Stimulated activated CD8-positive, alpha-beta memory T cell treated with anti-CD3 and anti-CD28 coated beads, Interleukin-4, amount 100 ng/mL, for 4 hours (primary cell): ENCODE data around the gene SUPT4H1.

Source experiments
- DNase-seq, 2 donors: peaks; one replicate each; pipeline ENCODE4 v3.0.0-alpha.2; 2020; ENCODE audit warnings: low read depth in 2 of 2, low spot score in 1 of 2

SUPT4H1 gene

DNA sequence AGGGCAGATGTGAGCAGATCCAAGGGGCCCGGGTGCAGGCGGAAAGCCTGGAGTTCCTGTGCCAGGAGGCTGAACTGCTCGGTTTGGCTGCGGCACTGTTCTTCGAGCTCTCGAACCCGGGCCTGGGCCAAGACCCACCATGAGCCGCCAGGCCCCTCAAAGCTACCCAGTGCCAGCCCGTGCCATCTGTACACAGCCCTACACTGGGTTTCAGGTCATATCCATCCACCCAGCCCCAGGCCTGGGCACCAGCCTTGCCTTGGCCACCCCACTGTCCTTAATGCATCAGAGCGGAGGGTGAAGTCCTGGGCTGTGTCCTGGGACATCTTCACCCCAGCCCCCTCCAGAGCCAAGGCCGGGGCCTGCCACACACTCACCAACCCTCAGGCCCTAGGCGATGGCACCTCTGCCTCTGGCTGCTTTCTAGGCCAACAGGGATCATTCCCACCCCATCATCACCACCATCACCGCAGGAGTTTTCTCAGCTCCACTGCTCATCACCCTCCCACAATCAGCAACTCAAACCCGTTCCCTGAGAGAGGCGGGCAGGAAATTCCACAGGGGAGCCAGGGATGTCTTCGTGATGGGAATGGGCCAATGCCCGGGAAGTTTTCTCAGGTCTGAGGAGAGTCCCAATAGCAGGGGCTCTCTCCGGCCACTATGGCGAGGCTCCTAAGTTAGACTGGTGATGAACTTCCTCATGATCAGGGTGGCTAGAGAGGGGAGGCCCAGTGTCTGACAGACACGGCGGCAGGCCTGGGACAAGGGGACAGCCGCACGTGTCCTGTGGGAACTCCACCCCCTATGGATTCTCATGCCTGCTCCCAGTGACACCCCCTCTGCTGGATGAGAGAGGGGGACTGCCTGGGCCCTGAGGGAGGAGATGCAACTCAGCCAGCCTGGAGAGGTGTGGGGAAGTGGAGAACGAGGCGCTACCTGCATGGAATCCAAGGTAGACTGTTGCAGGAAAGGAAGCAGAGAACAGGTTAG lies 32.5 kb downstream of the SUPT4H1 start:
- no peak for DNase-seq

GRCh38 chr17:58318627-58319172 lies 33.3 kb downstream of the SUPT4H1 start:
- no peak for DNase-seq

GRCh38 chr17:58318065-58318481 lies 33.9 kb downstream of the SUPT4H1 start:
- DNase-seq = no peak

DNA sequence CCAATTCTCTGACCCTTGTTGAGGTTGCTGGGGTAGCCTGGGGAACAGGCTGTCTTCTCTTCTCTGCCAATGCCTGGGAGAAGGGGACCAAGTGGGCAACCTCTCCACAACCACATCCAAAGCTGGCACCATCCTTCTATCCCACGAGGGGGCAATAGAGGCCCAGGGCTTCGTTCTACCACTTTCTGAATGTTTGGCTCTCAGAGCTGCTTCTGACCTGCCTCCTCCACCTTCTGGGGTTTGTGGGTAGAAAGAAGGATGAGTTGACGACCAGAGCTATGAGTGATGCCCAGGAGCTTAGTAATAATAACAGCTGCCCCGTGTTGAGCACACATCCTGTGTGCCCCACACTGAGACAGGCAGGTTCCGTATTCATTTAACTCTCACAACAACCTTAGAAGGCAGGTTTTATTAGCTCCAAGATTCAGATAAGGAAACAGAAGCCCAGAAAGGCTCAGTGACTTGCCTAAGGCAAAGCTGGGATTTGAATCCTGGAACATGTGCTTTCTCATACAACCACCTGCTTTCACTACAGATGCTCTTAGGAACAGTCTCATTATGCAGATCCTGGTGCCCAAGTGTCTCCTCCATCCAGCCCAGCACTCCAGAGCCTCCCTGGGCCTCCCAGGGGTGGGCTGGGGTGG lies 34.5 kb downstream of the SUPT4H1 start:
- DNase-seq = peak; percentile 49 to 60

- no peak for DNase-seq
Observed at GRCh38 chr17:58316260-58316960, 35.6 kb downstream of the SUPT4H1 start.

GRCh38 chr17:58315750-58316149 lies 36.3 kb downstream of the SUPT4H1 start:
- DNase-seq = no peak

DNA sequence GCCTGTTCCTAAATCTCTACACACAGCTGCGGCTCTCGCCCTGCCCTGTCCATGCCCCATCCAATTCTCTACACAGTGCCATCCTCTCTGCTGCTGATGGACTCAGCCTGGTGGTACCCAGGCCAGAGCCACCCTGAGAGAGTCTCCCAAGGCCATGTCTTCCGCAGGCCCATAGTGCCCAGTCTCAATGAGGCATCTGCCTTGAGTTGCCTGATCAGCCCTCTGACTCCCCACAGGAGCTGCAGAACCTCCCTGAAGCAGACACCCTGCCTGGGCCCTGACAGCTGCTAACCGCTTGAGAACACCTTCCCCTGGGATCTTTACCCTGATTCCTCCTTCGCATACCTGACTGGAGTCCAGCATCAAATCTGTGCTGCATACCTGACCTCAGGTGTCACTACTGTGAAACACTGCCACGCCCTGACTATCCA lies 36.7 kb downstream of the SUPT4H1 start:
- no peak for DNase-seq

- DNase-seq = no peak
Observed at GRCh38 chr17:58314706-58315015, 37.3 kb downstream of the SUPT4H1 start.

DNA sequence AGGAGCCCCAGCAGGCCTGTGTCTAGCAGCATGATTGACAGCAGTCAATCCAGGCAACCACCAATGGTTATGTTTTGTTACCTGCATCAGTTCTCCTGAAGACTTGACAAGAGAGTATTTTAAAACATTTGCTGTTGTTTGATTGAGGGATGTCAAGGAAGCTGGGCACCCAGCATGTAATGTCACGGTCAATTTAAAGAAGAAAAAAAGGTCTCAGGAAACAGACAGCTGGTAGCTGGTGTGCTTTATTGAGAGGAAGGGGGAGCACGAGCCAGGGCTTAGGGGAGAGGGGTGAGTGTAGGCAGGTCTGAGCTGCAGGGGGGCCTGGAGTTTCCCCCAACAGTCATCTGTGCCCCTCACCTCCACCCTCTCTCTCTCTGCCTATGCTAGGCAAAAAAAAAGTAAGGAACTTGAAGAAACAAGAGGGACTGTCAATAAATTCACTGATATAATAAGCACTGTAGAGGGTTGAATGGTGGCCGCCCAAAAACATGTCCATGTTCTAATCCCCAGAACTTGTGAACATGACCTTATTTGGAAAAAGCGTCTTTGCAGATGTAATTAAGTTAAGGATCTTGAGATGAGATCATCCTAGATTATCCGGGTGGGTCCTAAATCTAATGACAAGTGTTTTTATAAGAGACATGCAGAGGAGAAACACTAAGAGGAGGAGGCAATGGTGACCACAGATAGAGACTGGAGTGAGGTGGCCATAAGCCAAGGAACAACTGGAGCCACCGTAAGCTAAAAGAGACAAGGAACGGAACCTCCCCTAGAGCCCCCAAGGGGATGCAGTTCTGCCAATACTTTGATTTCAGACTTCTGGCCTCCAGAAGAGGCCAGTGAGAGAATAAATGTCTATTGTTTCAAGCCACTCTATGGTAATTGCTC lies 37.9 kb downstream of the SUPT4H1 start:
- no peak for DNase-seq

DNA sequence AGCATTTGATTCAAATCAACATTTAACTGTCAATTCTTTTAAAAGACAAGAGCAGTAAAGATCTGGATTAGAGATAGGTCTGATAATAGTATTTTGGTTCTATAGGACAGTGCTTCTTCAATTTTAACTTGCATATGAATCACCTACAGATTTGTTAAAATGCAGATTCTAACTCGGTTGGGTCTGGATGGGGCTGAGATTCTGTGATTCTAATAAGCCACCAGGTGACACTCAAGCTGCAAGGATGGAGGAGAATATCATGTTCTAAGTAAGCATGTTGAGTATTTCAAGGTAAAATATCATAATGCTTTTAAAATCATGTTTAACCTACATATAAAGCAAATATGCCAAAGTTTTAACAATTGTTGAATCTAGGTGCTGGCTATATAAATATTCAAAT lies 39.2 kb downstream of the SUPT4H1 start:
- DNase-seq = no peak

DNA sequence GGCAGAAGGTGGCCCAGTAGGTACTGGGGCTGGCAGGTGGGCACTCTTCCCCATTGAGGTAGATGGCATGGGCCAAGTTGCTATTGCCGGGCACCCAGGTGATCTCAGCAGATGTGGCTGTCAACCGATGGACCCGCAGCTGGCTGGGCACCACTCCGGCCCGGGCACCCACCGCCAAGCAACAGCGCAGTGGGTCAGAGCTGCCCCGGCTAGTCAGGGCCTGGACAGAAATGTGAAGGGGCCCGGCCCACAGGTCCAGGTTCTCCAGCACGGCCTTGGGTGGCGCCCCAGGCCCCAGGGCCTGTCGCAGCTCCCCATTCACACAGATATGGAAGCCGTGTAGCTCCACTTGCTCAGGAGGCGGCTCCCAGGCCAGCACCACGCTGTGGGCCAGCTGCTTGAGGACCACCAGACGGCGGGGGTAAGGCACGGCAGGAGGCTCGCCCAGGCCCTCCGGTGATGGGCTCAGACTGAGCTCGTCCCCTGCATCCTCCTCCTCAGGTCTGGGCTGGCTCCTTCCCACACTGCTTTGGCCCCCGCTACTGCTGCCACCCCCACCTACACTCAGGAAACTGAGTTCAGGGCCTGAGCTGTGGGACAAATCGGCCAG lies 39.9 kb downstream of the SUPT4H1 start:
- no peak for DNase-seq

GRCh38 chr17:58311429-58311894 lies 40.5 kb downstream of the SUPT4H1 start:
- no peak for DNase-seq

GRCh38 chr17:58310511-58311428 lies 41.2 kb downstream of the SUPT4H1 start:
- DNase-seq = no peak

DNA sequence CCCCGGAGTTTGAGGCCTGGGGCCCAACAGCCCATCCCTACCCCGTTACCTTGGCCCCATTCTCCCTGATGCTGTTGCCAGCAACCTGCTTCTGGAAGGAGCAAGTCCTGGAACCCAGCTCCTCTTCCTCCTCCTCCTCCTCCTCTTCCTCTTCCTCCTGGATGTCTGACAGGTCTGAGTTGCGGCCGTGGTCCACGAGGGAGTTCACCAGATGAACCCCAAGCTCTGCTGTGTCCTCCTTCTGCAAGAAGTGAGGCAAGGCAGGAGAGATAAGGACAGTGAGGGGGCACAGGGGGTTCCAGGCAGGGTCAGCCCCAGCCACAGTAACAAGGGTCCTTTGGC lies 42.1 kb downstream of the SUPT4H1 start:
- DNase-seq = no peak

- DNase-seq = no peak
Observed at GRCh38 chr17:58308985-58309917, 42.8 kb downstream of the SUPT4H1 start.

- no peak for DNase-seq
Observed at GRCh38 chr17:58308173-58308984, 43.6 kb downstream of the SUPT4H1 start.
